ENCODE data around the gene HNRNPA3.

HNRNPA3 gene

GRCh38 chr2:177262092-177262491, 49.5 kb downstream of the HNRNPA3 start:
- Histone ChIP-seq H3K4me2 (peak overlapping the region; percentile 79), H2AFZ (ENCODE audit: low read depth) (no peak overlapping the region), H3K4me3 (IDR thresholded peaks at IDR 0.05; ENCODE audit: insufficient read depth, low read depth, low read length) (peak overlapping the region; percentile 14), H3K36me3 (ENCODE audit: insufficient read depth) (peaks cover 4% of the 10 kb centered on the region; the same call in 1 of the 2 replicates), H4K20me1 (ENCODE audit: insufficient read depth) (peaks cover 60% of the 10 kb centered on the region), H3K27ac (peak overlapping the region; percentile 96; the same call in 1 of the 2 replicates), H3K4me1 (ENCODE audit: low read depth, poor library complexity, severe bottlenecking) (peaks cover 64% of the 10 kb centered on the region), H3K9ac (peak overlapping the region; percentile 98; the same call in 1 of the 2 replicates), H3K27me3 (ENCODE audit: insufficient read depth, low read depth) (no peaks in the 10 kb centered on the region), H3K79me2 (ENCODE audit: insufficient read depth, low read depth) (peaks cover 74% of the 10 kb centered on the region)
- TF ChIP-seq CTCF (conservative IDR thresholded peaks at IDR 0.05; ENCODE audit: low read depth, low read length): no peak

GRCh38 chr2:177262958-177263450, 50.4 kb downstream of the HNRNPA3 start:
- no peak for TF ChIP-seq CTCF (conservative IDR thresholded peaks at IDR 0.05; ENCODE audit: low read depth, low read length)
- Histone ChIP-seq H4K20me1 (ENCODE audit: insufficient read depth) (peaks cover 51% of the 10 kb centered on the region), H2AFZ (ENCODE audit: low read depth) (no peak overlapping the region), H3K36me3 (ENCODE audit: insufficient read depth) (peaks cover 4% of the 10 kb centered on the region; the same call in 1 of the 2 replicates), H3K9ac (peak overlapping the region; percentile 98), H3K4me2 (peak overlapping the region; percentile 79), H3K4me3 (IDR thresholded peaks at IDR 0.05; ENCODE audit: insufficient read depth, low read depth, low read length) (peak overlapping the region; percentile 74), H3K4me1 (ENCODE audit: low read depth, poor library complexity, severe bottlenecking) (peaks cover 65% of the 10 kb centered on the region), H3K79me2 (ENCODE audit: insufficient read depth, low read depth) (peaks cover 65% of the 10 kb centered on the region), H3K27ac (peak overlapping the region; percentile 96), H3K27me3 (ENCODE audit: insufficient read depth, low read depth) (no peaks in the 10 kb centered on the region)

GRCh38 chr2:177263451-177264208, 51.0 kb downstream of the HNRNPA3 start:
- peak overlapping the region; percentile 26; the same call in 1 of the 2 replicates for H2AFZ ChIP-seq (ENCODE audit: low read depth)
- peaks cover 58% of the 10 kb centered on the region for H3K79me2 ChIP-seq (ENCODE audit: insufficient read depth, low read depth)
- H3K4me2 ChIP-seq: peak overlapping the region; percentile 79
- H3K4me3 ChIP-seq (IDR thresholded peaks at IDR 0.05; ENCODE audit: insufficient read depth, low read depth, low read length): peak overlapping the region; percentile 74
- H3K27ac ChIP-seq: peak overlapping the region; percentile 96
- H4K20me1 ChIP-seq (ENCODE audit: insufficient read depth): peaks cover 44% of the 10 kb centered on the region
- H3K4me1 ChIP-seq (ENCODE audit: low read depth, poor library complexity, severe bottlenecking): peaks cover 67% of the 10 kb centered on the region
- TF ChIP-seq CTCF (conservative IDR thresholded peaks at IDR 0.05; ENCODE audit: low read depth, low read length): peak; percentile 82
- H3K9ac ChIP-seq: peak overlapping the region; percentile 98
- no peaks in the 10 kb centered on the region for H3K27me3 ChIP-seq (ENCODE audit: insufficient read depth, low read depth)
- H3K36me3 ChIP-seq (ENCODE audit: insufficient read depth): peaks cover 2% of the 10 kb centered on the region; the same call in 1 of the 2 replicates

- Histone ChIP-seq H3K4me3 (IDR thresholded peaks at IDR 0.05; ENCODE audit: insufficient read depth, low read depth, low read length) (peak overlapping the region; percentile 4), H3K27ac (peak overlapping the region; percentile 96), H3K9ac (peak overlapping the region; percentile 98), H3K4me2 (peak overlapping the region; percentile 33; the same call in 1 of the 2 replicates), H3K4me1 (ENCODE audit: low read depth, poor library complexity, severe bottlenecking) (peaks cover 61% of the 10 kb centered on the region), H4K20me1 (ENCODE audit: insufficient read depth) (peaks cover 38% of the 10 kb centered on the region), H2AFZ (ENCODE audit: low read depth) (0 out of 2 replicates have a peak overlapping the region, but pooled peaks have one; percentile 26), H3K79me2 (ENCODE audit: insufficient read depth, low read depth) (peaks cover 52% of the 10 kb centered on the region), H3K36me3 (ENCODE audit: insufficient read depth) (no peaks in the 10 kb centered on the region), H3K27me3 (ENCODE audit: insufficient read depth, low read depth) (no peaks in the 10 kb centered on the region)
- no peak for TF ChIP-seq CTCF (conservative IDR thresholded peaks at IDR 0.05; ENCODE audit: low read depth, low read length)
Observed at GRCh38 chr2:177264209-177264692, 51.7 kb downstream of the HNRNPA3 start.
